ENCODE measurements around the gene NKIRAS2.
"Not testable (repeated sequence)": the region's sequence is repeated elsewhere in the genome, so short reads cannot be mapped to it uniquely, and the experiment has no call there.

The NKIRAS2 gene

GRCh38 chr17:42005166-42005565, 14.7 kb upstream of the NKIRAS2 start:
- TF ChIP-seq CTCF (IDR thresholded peaks at IDR 0.05; ENCODE audit: borderline replicate concordance, control extremely low read depth, extremely low read depth, insufficient read depth, missing control alignments), result no peak
- no peak for DNase-seq (ENCODE audit: low spot score)
- in situ Hi-C loops (cut with MboI; ENCODE audit: low sequenced_read_pairs, unreplicated experiment), result no loop called here

- TF ChIP-seq CTCF (IDR thresholded peaks at IDR 0.05; ENCODE audit: borderline replicate concordance, control extremely low read depth, extremely low read depth, insufficient read depth, missing control alignments), result no peak
- in situ Hi-C loops (cut with MboI; ENCODE audit: low sequenced_read_pairs, unreplicated experiment), result no loop called here
- DNase-seq (ENCODE audit: low spot score), result no peak
Observed at GRCh38 chr17:42009170-42009569, 10.7 kb upstream of the NKIRAS2 start.

GRCh38 chr17:42010266-42010680, 9.6 kb upstream of the NKIRAS2 start:
- in situ Hi-C loops (cut with MboI; ENCODE audit: low sequenced_read_pairs, unreplicated experiment); DNase-seq (ENCODE audit: low spot score): not testable (repeated sequence)

GRCh38 chr17:42010898-42011516, 8.9 kb upstream of the NKIRAS2 start:
- in situ Hi-C loops (cut with MboI; ENCODE audit: low sequenced_read_pairs, unreplicated experiment), result no loop called here
- no peak for DNase-seq (ENCODE audit: low spot score)
- TF ChIP-seq CTCF (IDR thresholded peaks at IDR 0.05; ENCODE audit: borderline replicate concordance, control extremely low read depth, extremely low read depth, insufficient read depth, missing control alignments), result no peak

- in situ Hi-C loops (cut with MboI; ENCODE audit: low sequenced_read_pairs, unreplicated experiment); DNase-seq (ENCODE audit: low spot score): not testable (repeated sequence)
Observed at GRCh38 chr17:42012363-42012762, 7.5 kb upstream of the NKIRAS2 start.

GRCh38 chr17:42013740-42014139, 6.2 kb upstream of the NKIRAS2 start:
- not testable (repeated sequence) for DNase-seq (ENCODE audit: low spot score)

GRCh38 chr17:42016411-42016831, 3.5 kb upstream of the NKIRAS2 start:
- in situ Hi-C loops (cut with MboI; ENCODE audit: low sequenced_read_pairs, unreplicated experiment), result no loop called here
- TF ChIP-seq CTCF (IDR thresholded peaks at IDR 0.05; ENCODE audit: borderline replicate concordance, control extremely low read depth, extremely low read depth, insufficient read depth, missing control alignments), result no peak
- DNase-seq (ENCODE audit: low spot score), result no peak

More at GRCh38 chr17:42013740-42014139, 6.2 kb upstream of the NKIRAS2 start:
- in situ Hi-C loops (cut with MboI; ENCODE audit: low sequenced_read_pairs, unreplicated experiment), result not testable (repeated sequence)

GRCh38 chr17:42016941-42017865, 2.7 kb upstream of the NKIRAS2 start, which contains the start of gene DNAJC7:
Gene DNAJC7 (minus strand): TSS chr17:42017439. CDS start chr17:42017416, 23 bp downstream.
- in situ Hi-C loops (cut with MboI; ENCODE audit: low sequenced_read_pairs, unreplicated experiment), result no loop called here
- peak; percentile 96 for DNase-seq (ENCODE audit: low spot score)
- TF ChIP-seq CTCF (IDR thresholded peaks at IDR 0.05; ENCODE audit: borderline replicate concordance, control extremely low read depth, extremely low read depth, insufficient read depth, missing control alignments), result no peak

All from GM13976 (cell line).